COLO668 (cell line): ENCODE results near the gene COMMD4.
"Not testable (repeated sequence)": the region's sequence is repeated elsewhere in the genome, so short reads cannot be mapped to it uniquely, and the experiment has no call there.

Experiments used
- DNase-seq: peaks from one replicate; lab custom pipeline; 2025; ENCODE audit not compliant: unreplicated experiment; lab: John Stamatoyannopoulos, UW

The COMMD4 gene

GRCh38 chr15:75335705-75336355 lies at the start of gene COMMD4:
Gene COMMD4 (plus strand): TSS chr15:75336063. CDS start chr15:75336090, 27 bp downstream.
- peak; percentile 95 for DNase-seq

GRCh38 chr15:75293660-75294059 lies 42.2 kb upstream of the COMMD4 start:
- DNase-seq = not testable (repeated sequence)

DNA sequence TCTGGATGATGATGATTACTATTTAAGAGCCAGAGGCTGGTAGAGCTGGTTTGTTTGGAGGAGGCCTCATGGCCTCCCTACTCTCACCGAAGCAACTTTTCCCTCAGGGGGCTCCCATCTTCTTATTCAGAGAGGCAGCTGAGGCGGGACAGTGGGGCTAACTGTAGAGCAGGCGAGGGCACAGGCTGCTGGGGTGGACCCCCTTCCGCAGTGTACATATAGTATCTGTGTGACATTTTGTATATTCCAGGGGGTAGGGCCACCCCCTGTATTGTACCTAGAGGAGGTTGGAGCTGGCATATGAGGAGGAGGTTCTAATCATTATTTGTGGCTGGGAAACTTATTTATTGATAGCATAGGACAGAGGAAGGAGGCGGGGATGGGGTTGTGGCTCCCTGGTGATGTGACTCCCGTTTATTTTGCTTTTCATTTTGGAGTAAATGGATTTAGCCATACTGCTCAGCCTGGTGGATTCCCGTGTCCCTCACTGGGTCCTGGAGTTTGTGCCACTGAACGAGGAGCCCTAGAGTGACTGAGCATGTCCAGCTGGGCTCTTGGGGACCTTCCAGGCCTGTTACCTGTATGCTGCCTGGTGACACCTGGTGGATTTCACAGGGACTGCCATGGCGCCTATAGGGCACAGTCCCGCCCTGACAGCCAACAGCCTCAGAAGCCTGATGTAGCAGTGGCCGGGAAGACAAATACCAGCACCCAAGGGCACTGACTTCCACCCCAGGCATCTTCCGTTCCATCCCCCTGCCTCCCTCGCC lies 37.1 kb upstream of the COMMD4 start:
- DNase-seq = not testable (repeated sequence)

GRCh38 chr15:75299311-75299688 lies 36.6 kb upstream of the COMMD4 start:
- DNase-seq = not testable (repeated sequence)

- not testable (repeated sequence) for DNase-seq
Measured at GRCh38 chr15:75300026-75300425, 35.8 kb upstream of the COMMD4 start.

DNA sequence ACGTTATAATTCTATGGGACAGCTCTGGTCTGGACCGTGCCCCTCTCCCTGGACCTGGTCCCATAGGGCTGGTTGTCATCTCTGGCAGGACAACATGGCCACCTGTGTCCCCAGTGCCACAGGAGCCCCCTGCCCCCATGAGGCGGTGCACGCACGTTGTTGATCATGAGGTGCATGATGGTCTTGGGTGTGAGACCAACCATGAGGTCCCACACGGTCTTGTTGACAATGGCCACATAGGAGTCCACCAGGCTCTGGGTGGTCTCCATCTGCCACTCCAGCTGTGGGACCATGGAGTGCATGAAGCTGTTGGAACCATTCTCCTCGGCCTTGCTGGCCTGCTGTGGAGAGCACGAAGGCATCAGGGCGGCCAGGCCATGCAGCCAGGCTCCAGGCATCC lies 33.5 kb upstream of the COMMD4 start:
- DNase-seq = no peak

- not testable (repeated sequence) for DNase-seq
Measured at GRCh38 chr15:75302753-75303152, 33.1 kb upstream of the COMMD4 start.

- DNase-seq = no peak
Measured at GRCh38 chr15:75306188-75306587, 29.7 kb upstream of the COMMD4 start.

- DNase-seq = peak; percentile 61
Measured at GRCh38 chr15:75307778-75308390, 28.0 kb upstream of the COMMD4 start.

DNA sequence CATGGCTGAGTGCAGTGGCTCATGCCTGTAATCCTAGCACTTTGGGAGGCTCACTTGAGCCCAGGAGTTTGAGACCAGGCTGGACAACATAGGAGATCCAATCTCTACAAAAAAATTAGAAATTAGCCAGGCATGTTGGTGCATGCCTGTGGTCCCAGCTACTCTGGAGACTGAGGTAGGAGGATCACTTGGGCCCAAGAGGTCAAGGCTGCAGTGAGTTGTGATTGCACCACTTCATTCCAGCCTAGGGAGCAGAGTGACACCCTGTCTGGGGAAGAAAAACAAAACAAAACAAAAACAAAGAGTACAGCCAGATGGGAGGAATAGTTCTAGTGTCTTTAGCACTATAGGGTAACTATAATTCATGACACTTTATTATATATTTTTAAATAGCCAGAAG lies 26.2 kb upstream of the COMMD4 start:
- no peak for DNase-seq

DNA sequence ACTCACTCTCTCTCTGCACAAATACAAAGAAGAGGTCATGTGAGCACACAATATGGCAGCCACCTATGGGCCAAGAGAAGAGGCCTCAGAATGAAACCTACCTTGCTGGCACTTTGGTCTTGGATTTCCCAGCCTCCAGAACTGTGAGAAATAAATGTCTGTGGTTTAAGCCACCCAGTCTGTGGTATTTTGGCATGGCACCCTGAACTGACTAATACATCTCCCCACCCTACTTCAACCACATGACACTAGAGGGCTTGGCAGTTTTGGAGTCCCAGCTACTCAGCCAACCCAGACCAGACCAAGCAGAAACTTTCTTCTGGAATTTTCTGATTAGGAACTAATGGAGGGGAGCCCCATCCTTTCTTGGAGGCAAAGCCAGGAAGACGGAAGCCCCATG lies 23.3 kb upstream of the COMMD4 start:
- DNase-seq = not testable (repeated sequence)

GRCh38 chr15:75313116-75313845 lies 22.6 kb upstream of the COMMD4 start:
- no peak for DNase-seq

GRCh38 chr15:75314552-75315290 lies 21.1 kb upstream of the COMMD4 start:
- no peak for DNase-seq

DNA sequence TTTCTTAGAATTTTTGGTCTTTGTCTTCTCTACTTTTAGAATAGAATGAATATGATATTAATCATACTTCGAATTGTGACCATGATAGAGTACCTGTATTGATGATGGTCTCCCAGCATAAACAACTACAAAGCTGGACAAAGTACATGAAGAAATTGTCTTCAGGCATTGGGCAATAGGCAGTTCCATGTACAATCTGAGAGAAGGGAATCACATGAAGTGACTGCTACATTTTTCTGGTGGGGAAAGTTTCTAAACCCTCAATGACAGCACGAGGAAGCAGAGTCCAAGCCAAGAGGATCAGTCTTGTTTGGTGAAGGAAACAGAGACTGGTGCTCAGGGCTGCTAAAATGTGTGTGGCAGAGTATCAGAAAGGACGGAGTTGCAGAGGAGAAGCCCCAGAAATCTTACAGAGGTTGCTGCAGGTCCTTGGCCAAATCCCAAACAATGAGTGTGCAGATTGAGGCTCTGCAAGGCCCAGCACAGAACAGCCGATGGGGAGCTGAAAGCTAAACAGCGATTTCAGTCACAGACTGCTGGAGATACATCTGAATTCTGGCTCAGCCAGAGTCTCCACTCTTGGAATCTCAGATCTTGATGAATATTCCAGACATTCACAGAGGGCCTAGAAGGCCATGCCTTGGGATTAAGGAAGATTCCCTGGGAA lies 16.5 kb upstream of the COMMD4 start:
- DNase-seq = not testable (repeated sequence)

DNA sequence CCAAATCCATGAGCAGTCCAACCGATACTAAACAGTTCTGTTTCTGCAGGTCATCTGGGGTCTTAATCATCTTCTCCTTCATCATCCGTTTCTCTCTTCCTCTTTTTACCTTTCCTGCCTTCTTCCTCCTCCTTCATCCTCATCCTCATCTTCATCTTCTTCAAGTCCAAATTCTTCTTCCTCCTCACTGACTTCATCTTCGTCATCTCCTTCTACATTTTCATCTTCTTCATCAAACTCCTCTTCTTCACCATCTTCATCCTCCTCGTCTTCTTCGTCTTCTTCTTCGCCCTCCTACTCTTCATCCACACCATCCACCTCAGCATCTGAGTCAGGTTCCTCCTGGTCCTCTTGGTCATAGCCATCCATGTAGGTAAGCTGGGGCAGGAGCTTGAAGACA lies 14.2 kb upstream of the COMMD4 start:
- DNase-seq = no peak

GRCh38 chr15:75325922-75326321 lies 9.9 kb upstream of the COMMD4 start:
- no peak for DNase-seq

DNA sequence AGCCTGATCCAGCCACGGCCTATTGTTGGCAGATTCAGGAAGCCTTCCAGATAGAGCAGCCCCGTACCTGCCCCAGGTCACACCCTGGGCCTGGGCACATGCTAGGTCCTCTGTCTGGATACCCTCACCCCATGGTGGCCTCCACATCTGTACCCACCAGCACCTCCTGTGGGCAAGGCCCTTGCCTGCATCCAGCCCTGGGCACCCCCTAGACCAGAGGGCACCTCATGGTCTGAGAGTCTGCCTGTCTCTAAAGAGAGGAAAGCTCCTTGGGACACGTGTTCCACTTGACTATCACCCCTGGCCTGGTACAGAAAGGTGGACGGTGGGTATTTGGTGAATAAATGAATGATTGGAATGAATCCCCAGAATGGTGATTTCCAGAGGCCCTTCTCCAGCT lies 8.9 kb upstream of the COMMD4 start:
- DNase-seq = no peak

DNA sequence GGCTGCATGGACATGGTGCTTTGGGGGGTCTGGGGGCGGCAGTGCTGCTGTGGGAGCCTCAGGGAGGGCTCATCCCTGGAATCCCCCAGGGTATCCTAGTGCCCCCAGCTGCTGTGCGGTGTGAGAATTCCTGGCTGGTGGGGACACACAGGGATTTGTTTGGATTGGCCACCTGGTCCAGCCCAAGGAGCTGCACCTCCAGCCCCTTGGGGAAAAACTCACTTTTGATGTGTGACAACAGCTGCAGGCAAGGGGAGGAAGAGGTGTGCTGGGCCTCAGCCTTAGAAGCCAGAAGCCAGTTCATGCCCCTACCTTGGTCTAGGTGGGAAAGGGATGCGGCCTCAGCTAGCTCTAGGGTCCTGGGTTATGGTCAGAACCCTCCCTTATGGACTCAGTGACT lies 8.4 kb upstream of the COMMD4 start:
- DNase-seq = no peak

- no peak for DNase-seq
Measured at GRCh38 chr15:75328493-75329314, 7.2 kb upstream of the COMMD4 start.
